Upper lobe of left lung (tissue), 4 donors: ENCODE results near the gene C1D.

ENCODE experiments used
- POLR2A ChIP-seq, 4 donors: fragments of 450-650 bp; IDR thresholded peaks; one replicate each; pipeline ENCODE4 v1.5.1; 2016 to 2017; ENCODE audit warnings: antibody characterized with exemption in 4 of 4, mild to moderate bottlenecking in 2 of 4
- POLR2AphosphoS5 ChIP-seq, 2 donors: sonication (generic); formaldehyde crosslinking; IDR thresholded peaks; one replicate each; pipeline ENCODE4 v1.5.1; 2017; ENCODE audit warnings: antibody characterized with exemption in 2 of 2

GRCh38 chr2:67997528-67997900 lies 65.3 kb downstream of the C1D start:
- TF ChIP-seq POLR2A (IDR thresholded peaks at IDR 0.05) (no peak), POLR2AphosphoS5 (IDR thresholded peaks at IDR 0.05) (no peak)
